GM18505 (cell line): Measurements from ENCODE around the gene KIF13A.
"Not testable (repeated sequence)": the region's sequence is repeated elsewhere in the genome, so short reads cannot be mapped to it uniquely, and the experiment has no call there.

ENCODE experiments used
- ATAC-seq: cut with Tn5 transposase; IDR thresholded peaks from one replicate; pipeline ENCODE4 v1.9.1; 2021; ENCODE audit not compliant: unreplicated experiment
- POLR2A ChIP-seq: IDR thresholded peaks from 4 replicates; pipeline ENCODE4 v1.6.1; 2011; ENCODE audit warnings: borderline replicate concordance; ENCODE audit not compliant: insufficient read depth, insufficient read length; ENCODE audit errors: extremely low read depth

Gene KIF13A

GRCh38 chr6:17987447-17987696 lies at the start of gene KIF13A:
TSS of gene KIF13A (minus strand) at chr6:17987635. CDS start at chr6:17987463, 172 bp downstream.
- ATAC-seq, result peak; percentile 62
- no peak for TF ChIP-seq POLR2A

DNA sequence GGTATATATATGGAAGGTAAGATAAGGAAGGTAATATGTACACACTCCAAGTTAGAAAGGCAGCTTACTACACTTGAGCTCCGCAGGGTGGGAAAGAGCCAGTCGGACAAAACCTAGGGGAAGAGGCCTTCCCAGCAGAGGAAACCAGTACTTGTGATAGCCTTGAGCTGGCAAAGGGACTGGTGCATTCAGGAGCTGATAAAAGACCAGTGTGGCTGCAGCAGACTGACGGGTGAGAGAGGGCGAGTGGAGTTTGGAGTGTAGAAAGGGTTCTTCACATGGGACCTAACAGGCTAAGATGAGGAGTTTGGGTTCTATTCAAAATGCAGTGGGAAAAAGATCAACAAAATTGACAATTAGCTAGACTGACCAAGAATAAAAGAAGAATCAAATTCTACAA lies 49.3 kb upstream of the KIF13A start:
- ATAC-seq, result no peak
- TF ChIP-seq POLR2A, result no peak

- TF ChIP-seq POLR2A, result no peak
Observed at GRCh38 chr6:18035330-18035854, 48.0 kb upstream of the KIF13A start.

DNA sequence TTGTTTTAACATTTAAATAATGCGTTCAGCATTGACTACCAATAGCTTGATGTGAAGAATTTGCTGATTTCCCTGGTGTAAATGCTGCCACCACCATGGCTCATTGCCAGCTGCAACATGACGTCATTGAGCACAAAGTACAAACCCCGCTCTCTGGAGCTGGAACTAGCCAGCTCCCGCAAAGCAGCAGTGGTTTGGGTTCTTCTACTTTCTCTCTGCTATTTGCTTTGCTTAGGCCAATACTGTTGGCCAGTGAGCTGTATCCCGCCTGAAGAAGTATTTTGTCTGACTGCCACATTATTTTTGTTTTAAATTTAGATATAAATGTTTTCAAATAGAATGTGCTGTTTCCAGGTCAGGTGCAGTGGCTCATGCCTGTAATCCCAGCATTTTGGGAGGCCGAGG lies 47.4 kb upstream of the KIF13A start:
- ATAC-seq, result no peak
- no peak for TF ChIP-seq POLR2A

More at GRCh38 chr6:18035330-18035854, 48.0 kb upstream of the KIF13A start:
- no peak for ATAC-seq

DNA sequence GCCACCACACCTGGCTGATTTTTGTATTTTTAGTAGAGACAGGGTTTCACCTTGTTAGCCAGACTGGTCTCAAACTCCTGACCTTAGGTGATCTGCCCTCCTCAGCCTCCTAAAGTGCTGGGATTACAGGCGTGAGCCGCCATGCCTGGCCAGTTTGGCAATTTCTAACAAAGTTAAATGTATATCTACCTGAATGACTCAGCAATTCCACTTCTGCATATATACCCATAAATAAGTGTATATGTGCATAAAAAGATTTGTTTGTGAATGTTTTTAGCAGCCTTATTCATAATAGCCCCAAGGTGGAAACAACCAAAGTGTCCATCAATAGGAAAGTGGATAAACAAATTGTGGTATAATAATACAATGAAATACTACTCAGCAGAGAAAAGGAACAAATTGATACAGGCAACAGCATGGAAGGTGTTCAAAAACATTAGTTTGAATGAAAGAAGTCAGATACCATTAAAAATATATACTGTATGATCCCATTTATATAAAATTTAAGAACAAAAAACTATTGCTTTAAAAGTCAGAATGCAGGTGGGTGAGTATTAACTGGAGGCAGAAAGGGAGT lies 44.3 kb upstream of the KIF13A start:
- ATAC-seq, result no peak
- TF ChIP-seq POLR2A, result no peak

DNA sequence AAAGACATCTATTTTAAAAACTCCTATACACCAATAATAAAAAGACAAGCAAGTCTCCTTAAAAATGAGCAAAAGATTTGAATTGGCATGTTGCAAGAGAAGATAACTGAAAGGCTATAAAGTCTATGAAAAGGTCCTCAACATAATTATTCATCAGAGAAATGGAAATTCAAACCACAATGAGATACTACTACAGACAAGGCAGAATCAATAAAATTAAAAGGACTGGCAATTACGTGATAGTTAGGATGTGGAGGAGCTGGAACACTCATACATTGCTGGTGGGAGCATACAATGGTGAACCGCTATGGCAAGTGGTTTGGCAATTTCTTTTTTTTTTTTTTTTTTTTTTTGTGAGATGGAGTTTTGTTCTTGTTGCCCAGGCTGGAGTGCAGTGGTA lies 43.8 kb upstream of the KIF13A start:
- no peak for TF ChIP-seq POLR2A
- ATAC-seq, result no peak

GRCh38 chr6:18028332-18028731 lies 40.9 kb upstream of the KIF13A start:
- no peak for TF ChIP-seq POLR2A

DNA sequence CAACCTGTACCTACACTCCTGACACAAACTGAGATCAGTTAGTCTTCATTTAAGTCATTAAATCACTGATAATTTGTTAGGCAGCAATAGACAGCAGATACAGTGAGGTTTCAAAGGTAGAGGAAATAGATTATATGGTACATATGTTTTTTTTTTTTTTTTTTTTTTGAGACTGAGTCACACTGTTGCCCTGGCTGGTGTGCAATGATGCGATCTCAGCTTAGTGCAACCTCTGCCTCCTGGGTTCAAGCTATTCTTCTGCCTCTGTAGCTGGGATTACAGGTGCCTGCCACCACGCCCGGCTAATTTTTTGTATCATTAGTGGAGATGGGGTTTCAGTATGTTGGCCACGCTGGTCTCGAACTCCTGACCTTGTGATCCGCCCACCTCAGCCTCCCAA lies 38.2 kb upstream of the KIF13A start:
- no peak for ATAC-seq
- no peak for TF ChIP-seq POLR2A

More at GRCh38 chr6:18028332-18028731, 40.9 kb upstream of the KIF13A start:
- no peak for ATAC-seq

GRCh38 chr6:18024876-18025275 lies 37.4 kb upstream of the KIF13A start:
- TF ChIP-seq POLR2A, result no peak
- ATAC-seq, result no peak

GRCh38 chr6:18023891-18024290 lies 36.5 kb upstream of the KIF13A start:
- ATAC-seq, result no peak
- TF ChIP-seq POLR2A, result no peak

- ATAC-seq, result no peak
- no peak for TF ChIP-seq POLR2A
Observed at GRCh38 chr6:18022398-18023231, 35.2 kb upstream of the KIF13A start.

DNA sequence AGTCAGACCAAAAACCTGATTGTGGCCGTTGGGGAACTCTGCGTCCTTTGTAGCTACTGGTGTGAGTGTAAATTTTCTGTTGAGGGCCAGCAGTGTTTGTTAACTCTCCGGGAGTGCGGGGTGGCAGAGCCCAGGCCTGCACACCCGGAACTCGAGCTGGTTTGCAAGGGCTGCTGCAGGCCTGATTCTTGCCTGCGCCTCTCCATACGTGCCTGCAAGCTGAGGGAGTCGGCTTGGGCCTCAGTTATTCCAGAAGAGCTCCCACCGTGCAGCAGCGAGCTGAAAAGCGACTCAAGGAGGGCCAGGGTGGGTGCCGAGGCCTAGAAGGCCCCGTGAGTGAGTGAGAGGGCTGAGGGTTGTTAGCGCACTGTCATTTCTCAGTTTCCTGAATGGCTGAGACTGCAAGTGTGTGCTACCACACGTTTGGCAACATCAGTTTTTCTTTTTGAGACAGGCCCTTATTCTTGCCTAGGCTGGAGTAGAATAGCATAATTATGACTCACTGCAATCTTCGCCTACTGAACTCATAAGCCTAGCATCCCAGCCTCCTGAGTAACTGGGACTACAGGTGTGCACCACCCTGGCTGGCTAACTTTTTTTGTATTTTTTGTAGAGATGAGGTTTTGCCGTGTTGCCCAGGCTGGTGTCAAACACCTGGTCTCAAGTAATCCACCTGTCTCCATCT lies 33.9 kb upstream of the KIF13A start:
- no peak for ATAC-seq

GRCh38 chr6:18020545-18020944 lies 33.1 kb upstream of the KIF13A start:
- not testable (repeated sequence) for ATAC-seq

More for the DNA sequence above, 33.9 kb upstream of the KIF13A start:
- TF ChIP-seq POLR2A, result no peak
